Measurements from ENCODE around the gene ZHX3. TPM values are rescaled to one million over a fixed set of nuclear protein-coding genes. Genes with fewer than 3 reads are reported as not detected.

The ZHX3 gene
- total RNA-seq, 2 donors from 2014 or later: 6.9 to 9.6 TPM

DNA sequence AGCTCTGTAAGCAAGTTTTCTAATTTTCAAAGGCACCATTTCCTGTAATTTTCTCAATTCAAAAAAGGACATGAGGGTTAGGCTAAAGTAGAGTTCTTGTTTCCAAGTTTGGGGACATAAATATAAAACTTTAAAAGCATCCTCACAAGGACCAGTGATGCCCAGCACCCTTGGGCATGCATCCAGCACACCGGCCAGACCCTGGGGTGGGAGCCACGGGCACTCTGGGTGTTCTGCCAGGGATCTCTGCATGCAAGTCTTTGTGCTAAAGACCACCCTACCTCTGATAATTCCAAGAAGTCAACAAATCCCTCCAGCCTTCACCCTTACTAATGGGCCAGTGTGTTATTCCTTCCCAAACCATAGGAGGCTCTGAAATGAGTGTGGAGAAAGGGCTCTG is 133.7 kb downstream of the ZHX3 start:
- no peaks in the 10 kb centered on the region for H3K27me3 Mint-ChIP-seq
- ATAC-seq (replicated peaks): no peak
- H3K27ac Mint-ChIP-seq: no peak overlapping the region
- no peak overlapping the region for H3K4me3 Mint-ChIP-seq
- H3K4me1 Mint-ChIP-seq: peaks cover 7% of the 10 kb centered on the region
- peaks cover 15% of the 10 kb centered on the region for H3K36me3 Mint-ChIP-seq (ENCODE audit: low read depth)
- H3K9me3 Mint-ChIP-seq: no peaks in the 10 kb centered on the region

DNA sequence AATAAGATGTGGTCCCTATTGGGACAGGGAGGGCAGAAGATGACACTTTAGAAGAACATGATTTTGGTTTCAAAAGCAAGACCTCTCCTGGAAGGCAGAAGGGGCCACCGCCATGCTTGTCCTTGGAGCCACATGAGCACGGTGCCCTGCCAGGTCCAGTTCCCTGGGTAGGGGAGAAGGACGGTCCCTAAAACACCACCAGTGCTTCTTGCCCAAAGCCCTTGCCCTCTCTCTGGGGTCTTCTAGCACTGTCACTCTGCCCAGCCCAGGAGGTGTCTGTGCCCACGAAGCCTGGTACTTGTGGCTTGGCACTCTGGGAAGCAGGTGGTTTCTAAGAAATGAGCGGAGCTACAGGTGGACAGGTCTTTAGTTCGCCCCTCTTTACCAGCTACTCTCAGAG is 134.1 kb downstream of the ZHX3 start:
- Mint-ChIP-seq H3K4me1 (peaks cover 7% of the 10 kb centered on the region), H3K4me3 (no peak overlapping the region)
- ATAC-seq (replicated peaks): no peak

DNA sequence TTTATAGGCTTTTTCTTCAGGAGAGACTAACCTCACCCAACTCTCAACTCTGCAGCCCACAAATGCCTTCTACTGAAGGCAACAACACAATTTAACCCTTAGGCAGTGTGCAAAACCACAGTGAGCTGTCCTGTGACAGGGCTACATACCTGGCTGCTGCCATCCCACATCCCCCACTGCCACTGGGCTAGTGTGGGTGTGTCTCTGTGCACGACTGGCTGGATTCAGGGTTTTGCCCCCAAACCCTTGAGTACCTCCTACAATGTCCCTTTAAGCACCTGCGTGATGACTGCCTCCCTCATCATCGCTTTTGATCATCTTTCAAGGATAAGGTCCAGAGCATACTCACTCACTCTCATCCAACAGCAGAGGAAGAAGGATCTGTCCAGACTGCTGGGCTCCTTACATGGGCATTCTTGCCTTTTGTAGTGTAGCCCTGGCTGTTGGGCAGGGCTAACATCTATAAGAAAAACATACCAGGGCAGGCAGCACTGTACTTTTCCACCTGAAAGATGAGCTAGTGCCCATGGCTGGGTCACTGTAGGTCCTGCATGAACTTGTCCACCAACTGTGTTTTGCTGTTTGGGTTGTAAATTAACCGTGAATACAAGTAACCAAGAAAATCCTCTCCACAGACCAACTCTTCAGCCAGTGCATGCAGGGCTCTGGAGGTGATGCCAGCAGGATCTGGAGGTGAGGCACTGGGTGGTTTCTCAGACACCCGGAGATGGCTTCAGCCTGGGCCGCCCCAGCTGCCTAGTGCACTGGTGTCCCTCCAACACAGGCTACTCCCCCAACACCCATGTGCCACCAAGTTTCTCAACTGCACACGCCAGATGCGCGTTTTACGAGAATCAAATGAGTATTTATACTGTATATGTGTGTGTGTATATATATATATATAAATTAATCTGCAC is 135.0 kb downstream of the ZHX3 start:
- Mint-ChIP-seq H3K27me3 (no peaks in the 10 kb centered on the region), H3K27ac (peak overlapping the region; percentile 67), H3K4me3 (no peak overlapping the region), H3K4me1 (peaks cover 7% of the 10 kb centered on the region), H3K36me3 (ENCODE audit: low read depth) (peaks cover 20% of the 10 kb centered on the region), H3K9me3 (no peaks in the 10 kb centered on the region)
- peak; percentile 45 for ATAC-seq (replicated peaks)

More for the DNA sequence above, 134.1 kb downstream of the ZHX3 start:
- Mint-ChIP-seq H3K36me3 (ENCODE audit: low read depth) (peaks cover 17% of the 10 kb centered on the region), H3K9me3 (no peaks in the 10 kb centered on the region), H3K27ac (no peak overlapping the region), H3K27me3 (no peaks in the 10 kb centered on the region)

DNA sequence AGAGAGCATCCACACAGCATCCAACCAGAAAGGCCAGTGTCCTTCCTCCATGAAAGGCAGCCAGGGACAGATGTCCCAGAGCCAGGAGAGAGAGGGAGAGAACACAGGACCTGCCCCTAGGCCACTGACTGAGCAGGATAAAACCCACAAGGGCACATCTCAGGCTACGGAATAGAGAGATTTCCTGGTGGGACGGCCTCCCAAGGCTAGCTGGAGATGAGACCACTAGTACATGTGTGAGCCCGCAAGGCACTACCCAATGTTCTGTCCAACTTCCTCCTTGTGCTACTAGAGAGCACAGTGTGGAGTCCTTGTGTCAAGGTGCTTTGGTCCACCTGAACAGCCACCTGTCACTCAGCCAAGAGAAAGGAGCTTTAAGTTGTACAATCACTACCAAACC is 136.0 kb downstream of the ZHX3 start:
- no peaks in the 10 kb centered on the region for H3K9me3 Mint-ChIP-seq
- peaks cover 30% of the 10 kb centered on the region for H3K36me3 Mint-ChIP-seq (ENCODE audit: low read depth)
- H3K27me3 Mint-ChIP-seq: no peaks in the 10 kb centered on the region
- H3K27ac Mint-ChIP-seq: peak overlapping the region; percentile 67
- ATAC-seq (replicated peaks): peak; percentile 9
- H3K4me3 Mint-ChIP-seq: no peak overlapping the region
- peaks cover 7% of the 10 kb centered on the region for H3K4me1 Mint-ChIP-seq

DNA sequence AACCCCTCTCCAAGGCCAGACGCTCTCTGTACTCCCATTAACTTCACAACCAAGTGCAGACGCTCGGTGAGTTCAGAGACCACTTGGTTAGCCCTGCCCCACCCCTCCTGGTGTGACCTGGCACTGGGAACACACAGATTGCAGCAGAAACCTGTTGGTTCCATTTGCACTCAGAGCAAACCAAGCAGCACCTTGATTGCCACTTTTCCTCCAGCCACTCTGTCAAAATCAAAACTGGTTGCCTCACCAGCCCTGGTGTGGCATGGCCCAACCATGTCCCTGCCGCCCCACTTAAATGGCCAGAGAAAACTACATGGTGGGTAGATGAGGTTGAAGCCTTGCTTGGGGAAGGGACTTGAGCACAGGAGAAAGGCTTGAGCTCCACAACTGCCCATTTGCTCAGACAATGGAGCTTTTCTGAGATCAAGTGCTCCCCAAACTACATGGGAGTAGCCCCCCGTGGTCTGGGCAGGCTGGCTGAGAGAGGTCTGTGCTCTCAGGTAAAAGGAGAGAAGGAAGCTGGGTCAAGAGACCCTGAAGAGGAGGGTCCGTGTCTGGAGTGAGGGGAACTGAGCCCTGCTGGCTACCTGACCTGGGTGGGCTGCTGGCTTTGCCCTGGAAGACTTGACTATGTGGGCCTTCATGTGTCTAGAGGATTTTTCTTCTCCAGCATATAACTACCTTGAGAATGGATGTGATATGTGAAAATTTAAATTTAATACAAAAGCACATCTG is 136.8 kb downstream of the ZHX3 start:
- no peak for ATAC-seq (replicated peaks)
- H3K27ac Mint-ChIP-seq: peak overlapping the region; percentile 78
- peaks cover 7% of the 10 kb centered on the region for H3K4me1 Mint-ChIP-seq
- no peaks in the 10 kb centered on the region for H3K9me3 Mint-ChIP-seq
- H3K27me3 Mint-ChIP-seq: no peaks in the 10 kb centered on the region
- H3K36me3 Mint-ChIP-seq (ENCODE audit: low read depth): peaks cover 38% of the 10 kb centered on the region
- H3K4me3 Mint-ChIP-seq: no peak overlapping the region

DNA sequence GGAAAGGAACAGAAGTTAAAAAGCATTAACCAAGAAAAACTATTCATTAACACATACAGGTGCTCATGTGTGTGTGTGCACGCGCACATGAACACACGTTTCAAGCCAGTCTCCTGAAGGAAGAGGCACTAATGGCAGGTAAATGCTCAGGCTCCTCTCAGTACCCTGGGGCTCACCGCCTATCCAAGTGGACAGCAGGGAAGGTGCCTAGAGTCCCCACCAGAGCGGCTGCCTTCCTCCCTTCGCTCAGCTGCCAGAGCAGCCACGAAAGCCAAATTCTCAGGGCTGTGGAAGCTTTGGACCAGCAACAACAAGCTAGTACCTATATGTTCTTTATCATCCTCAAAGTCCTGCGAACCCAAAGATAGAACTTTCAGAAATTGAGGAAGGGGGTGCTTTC is 137.6 kb downstream of the ZHX3 start:
- H3K4me3 Mint-ChIP-seq: no peak overlapping the region
- peak overlapping the region; percentile 78 for H3K27ac Mint-ChIP-seq
- peaks cover 8% of the 10 kb centered on the region for H3K4me1 Mint-ChIP-seq
- H3K9me3 Mint-ChIP-seq: no peaks in the 10 kb centered on the region
- no peaks in the 10 kb centered on the region for H3K27me3 Mint-ChIP-seq
- H3K36me3 Mint-ChIP-seq (ENCODE audit: low read depth): peaks cover 46% of the 10 kb centered on the region
- ATAC-seq (replicated peaks): no peak

DNA sequence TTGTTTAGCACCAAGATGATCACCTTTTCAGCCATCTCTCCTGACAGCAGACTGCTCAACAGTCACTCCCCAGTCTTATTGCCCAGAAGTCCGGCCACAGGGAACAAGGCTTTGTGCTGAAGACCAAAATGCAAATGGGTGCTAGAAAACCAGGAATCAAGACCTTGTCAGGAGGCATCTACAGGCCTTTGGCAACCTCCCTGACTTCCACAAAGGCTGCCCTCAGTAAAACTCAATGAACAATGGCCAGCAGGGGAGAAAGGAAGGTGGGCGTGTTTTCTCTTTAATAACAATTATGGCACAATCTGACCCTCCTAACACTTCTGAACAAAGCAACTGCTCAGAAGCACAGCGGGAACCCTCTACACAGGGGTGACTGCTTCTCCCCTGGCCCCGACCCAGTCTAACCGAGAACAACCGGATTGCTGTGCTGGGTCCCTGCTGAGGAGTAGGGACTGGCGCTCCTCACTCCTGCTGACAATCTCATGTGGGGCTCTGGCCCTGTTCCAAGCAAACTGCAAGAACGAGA is 138.6 kb downstream of the ZHX3 start:
- Mint-ChIP-seq H3K27me3 (no peaks in the 10 kb centered on the region), H3K36me3 (ENCODE audit: low read depth) (peaks cover 56% of the 10 kb centered on the region)

DNA sequence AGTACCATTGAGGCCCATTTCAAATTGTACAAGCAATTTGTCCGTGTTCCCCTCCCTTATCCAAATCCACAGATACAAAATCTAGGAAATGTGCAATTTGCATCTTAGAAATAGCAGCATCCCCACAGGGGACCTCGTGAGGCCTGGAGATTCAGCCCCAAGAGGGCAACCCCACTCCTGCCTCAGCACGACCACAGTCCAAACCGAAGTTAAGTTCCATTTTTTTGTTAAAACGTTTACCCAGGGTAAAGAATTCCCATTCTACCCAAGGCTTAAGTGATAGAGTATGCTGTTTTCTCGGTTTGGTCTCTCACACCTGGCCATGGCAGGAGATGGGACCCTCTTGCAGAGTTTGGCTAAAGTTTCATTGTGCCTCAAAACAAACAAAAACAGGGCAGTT is 139.0 kb downstream of the ZHX3 start:
- Mint-ChIP-seq H3K27ac (peak overlapping the region; percentile 76), H3K4me3 (no peak overlapping the region), H3K9me3 (no peaks in the 10 kb centered on the region), H3K4me1 (peaks cover 14% of the 10 kb centered on the region), H3K27me3 (no peaks in the 10 kb centered on the region), H3K36me3 (ENCODE audit: low read depth) (peaks cover 61% of the 10 kb centered on the region)
- no peak for ATAC-seq (replicated peaks)

More for the DNA sequence above, 138.6 kb downstream of the ZHX3 start:
- no peaks in the 10 kb centered on the region for H3K9me3 Mint-ChIP-seq
- H3K4me1 Mint-ChIP-seq: peaks cover 14% of the 10 kb centered on the region
- ATAC-seq (replicated peaks): no peak
- H3K4me3 Mint-ChIP-seq: no peak overlapping the region
- H3K27ac Mint-ChIP-seq: peak overlapping the region; percentile 76

DNA sequence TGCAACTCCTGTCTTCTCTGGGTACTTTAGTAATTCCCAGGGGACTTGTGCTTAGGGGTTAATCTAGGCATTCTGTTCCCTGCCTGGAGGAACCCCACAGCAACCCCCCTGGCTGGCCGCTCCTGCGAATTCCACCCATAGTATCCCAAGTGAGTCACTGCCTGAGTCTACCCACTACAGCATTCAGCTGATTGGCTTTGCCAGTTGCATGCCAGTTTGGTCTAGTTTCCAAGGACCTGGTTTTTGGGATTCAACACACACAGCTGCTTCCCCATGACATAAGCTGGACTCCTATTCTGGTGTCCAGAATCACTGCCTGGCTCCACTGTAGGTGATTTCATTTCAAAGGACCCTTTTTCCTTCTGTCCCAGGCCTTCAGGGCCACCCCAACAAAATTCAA is 139.9 kb downstream of the ZHX3 start:
- Mint-ChIP-seq H3K27ac (peak overlapping the region; percentile 76), H3K27me3 (no peaks in the 10 kb centered on the region), H3K4me3 (no peak overlapping the region), H3K9me3 (no peaks in the 10 kb centered on the region), H3K36me3 (ENCODE audit: low read depth) (peaks cover 68% of the 10 kb centered on the region), H3K4me1 (peaks cover 14% of the 10 kb centered on the region)
- no peak for ATAC-seq (replicated peaks)

DNA sequence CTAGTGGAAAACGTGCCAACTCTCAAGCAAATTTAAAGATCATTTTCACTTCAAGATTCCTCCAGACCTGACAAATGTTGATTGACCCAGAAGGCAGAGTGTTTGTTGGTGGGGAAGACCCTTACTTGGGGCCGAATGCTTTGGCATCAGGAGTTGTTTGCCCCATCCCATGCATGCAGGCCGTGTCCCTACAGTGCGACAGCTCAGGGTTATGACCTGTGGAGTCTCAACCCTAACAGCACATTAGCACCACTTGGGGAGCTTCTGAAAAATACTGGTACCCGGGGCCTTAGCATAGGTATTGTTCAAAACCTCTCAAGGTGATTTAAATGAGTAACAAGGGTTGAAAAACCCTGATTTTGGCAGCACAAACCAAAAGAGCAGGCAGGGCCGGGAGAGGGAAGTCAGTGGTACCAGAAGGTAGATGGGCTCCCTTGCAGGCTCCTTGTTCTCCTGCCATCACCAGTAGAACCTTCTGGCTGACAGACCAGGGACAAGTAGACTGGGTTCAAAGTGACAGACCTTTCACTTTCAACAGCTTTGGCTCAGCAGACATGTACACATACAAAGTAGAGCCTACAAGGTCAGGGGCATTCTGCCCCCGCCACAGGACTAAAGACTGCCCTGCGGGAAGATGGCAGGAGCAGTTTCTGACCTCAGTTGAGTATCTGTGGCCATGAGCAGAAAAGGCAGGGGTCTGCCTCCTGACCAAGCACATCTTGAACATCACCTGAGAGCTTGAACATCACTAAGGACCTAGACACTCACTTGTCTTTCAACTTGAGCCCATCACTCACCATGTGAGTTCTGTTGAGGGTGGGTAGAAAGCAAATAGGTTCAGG is 140.6 kb downstream of the ZHX3 start:
- H3K36me3 Mint-ChIP-seq (ENCODE audit: low read depth): peaks cover 68% of the 10 kb centered on the region
- H3K27ac Mint-ChIP-seq: peak overlapping the region; percentile 76
- no peaks in the 10 kb centered on the region for H3K9me3 Mint-ChIP-seq
- H3K4me3 Mint-ChIP-seq: no peak overlapping the region
- ATAC-seq (replicated peaks): peak; percentile 10
- H3K27me3 Mint-ChIP-seq: no peaks in the 10 kb centered on the region
- peaks cover 9% of the 10 kb centered on the region for H3K4me1 Mint-ChIP-seq

DNA sequence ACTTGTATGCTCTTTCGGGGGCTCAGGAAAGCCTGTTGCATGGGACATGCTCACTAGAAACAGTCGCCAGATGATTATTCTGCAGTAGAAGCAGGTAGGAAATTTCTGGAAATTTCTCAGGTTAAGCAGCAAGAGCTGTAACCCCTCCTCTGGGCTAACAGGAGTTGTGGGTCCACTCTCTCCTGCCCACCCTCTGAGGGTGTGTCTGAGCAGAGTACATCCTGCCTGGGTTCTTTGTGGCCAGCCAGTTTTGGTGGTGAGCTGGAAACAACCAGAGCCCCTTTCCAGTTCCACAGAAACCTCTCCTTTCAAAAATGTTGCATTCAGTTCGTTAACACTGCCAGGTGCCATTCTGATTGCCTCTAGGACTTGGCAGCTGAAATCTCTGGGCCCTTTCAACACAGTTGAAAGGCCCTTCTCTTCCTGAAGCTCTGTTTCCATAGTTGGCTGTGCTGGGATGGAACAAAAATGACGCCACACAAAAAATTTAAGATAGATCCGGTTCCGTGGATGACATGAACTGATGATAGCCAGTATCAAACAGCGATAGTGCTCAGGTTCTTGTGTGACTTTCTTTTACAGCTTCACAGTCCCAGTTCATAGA is 141.7 kb downstream of the ZHX3 start:
- no peak overlapping the region for H3K27ac Mint-ChIP-seq

DNA sequence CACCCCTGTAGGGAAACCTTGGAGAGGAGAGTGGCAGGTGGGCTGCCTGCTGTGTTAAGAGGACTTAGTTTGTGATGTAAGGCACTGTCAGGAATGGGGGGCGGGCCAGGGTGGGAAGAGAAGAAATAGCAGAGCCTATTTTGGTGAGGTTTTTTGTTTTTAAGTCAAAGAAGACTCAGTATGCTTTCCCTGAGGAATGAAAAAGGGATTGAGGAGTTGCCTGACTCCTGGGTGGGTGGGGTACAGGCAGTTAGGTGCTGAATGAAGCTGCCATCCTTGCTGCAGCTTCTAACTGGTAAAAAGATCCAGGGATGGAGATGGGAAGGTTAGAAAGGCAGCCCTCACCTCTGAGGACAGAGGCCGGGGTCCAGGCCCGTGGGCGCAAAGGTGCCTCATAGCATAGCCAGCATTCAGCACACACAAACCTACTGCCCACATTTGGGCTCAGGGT is 142.3 kb downstream of the ZHX3 start:
- no peak for ATAC-seq (replicated peaks)
- Mint-ChIP-seq H3K27ac (peak overlapping the region; percentile 75), H3K9me3 (no peaks in the 10 kb centered on the region), H3K4me3 (no peak overlapping the region), H3K4me1 (peaks cover 20% of the 10 kb centered on the region), H3K36me3 (ENCODE audit: low read depth) (peaks cover 83% of the 10 kb centered on the region), H3K27me3 (no peaks in the 10 kb centered on the region)

More for the DNA sequence above, 141.7 kb downstream of the ZHX3 start:
- Mint-ChIP-seq H3K36me3 (ENCODE audit: low read depth) (peaks cover 77% of the 10 kb centered on the region), H3K9me3 (no peaks in the 10 kb centered on the region), H3K4me1 (peaks cover 14% of the 10 kb centered on the region), H3K4me3 (no peak overlapping the region), H3K27me3 (no peaks in the 10 kb centered on the region)
- ATAC-seq (replicated peaks): no peak

DNA sequence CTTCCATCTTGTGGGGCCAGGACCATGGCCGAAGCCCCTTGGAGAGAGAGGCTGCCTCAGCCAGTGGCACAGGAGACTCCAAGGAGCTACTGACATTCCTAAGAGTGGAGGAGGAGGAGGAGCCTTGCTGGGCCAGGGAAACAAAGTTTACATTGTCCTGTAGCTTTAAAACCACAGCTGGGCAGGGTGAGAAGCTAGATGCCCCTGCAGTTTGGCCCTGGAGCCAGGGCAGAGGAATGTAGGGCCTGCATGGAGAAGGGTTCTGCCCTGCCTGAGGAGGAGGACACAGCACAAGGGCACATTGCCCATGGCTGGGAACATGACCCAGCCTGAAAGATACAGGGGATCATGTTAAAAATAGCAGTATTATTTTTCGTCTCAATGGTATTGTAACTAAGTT is 142.7 kb downstream of the ZHX3 start:
- Mint-ChIP-seq H3K4me3 (no peak overlapping the region), H3K36me3 (ENCODE audit: low read depth) (peaks cover 88% of the 10 kb centered on the region), H3K4me1 (peaks cover 22% of the 10 kb centered on the region), H3K27me3 (no peaks in the 10 kb centered on the region), H3K27ac (peak overlapping the region; percentile 75), H3K9me3 (no peaks in the 10 kb centered on the region)
- no peak for ATAC-seq (replicated peaks)

All from activated T-helper 17 cell treated with anti-CD3 and anti-CD28 coated beads, Interleukin-2, amount 50 U/mL, for 72 hours (primary cell).